GM12874 (cell line): ENCODE results near the gene MIEF2.

Experiments
- CTCF ChIP-seq: IDR thresholded peaks from 2 replicates; pipeline ENCODE4 v1.5.1; 2011; ENCODE audit warnings: low read depth, mild to moderate bottlenecking, control low read depth, low read length, moderate library complexity; ENCODE audit not compliant: insufficient read depth

Gene MIEF2

GRCh38 chr17:18258356-18259038 lies 2.0 kb upstream of the MIEF2 start, which contains the start of gene FLII:
TSS of gene FLII (minus strand) at chr17:18258738. CDS start at chr17:18258690, 48 bp downstream.
- no peak for TF ChIP-seq CTCF

- no peak for TF ChIP-seq CTCF
These were observed 686 bp upstream of the MIEF2 start for GRCh38 chr17:18259621-18260331.

- TF ChIP-seq CTCF, result no peak
These were observed 669 bp downstream of the MIEF2 start for GRCh38 chr17:18261146-18261515.

- TF ChIP-seq CTCF, result no peak
These were observed 1.2 kb downstream of the MIEF2 start for GRCh38 chr17:18261659-18262058.

GRCh38 chr17:18262111-18262510 lies 1.6 kb downstream of the MIEF2 start:
- TF ChIP-seq CTCF, result no peak

- TF ChIP-seq CTCF, result no peak
These were observed 2.2 kb downstream of the MIEF2 start for GRCh38 chr17:18262641-18263040.

GRCh38 chr17:18263885-18264682 lies 3.6 kb downstream of the MIEF2 start:
- TF ChIP-seq CTCF, result no peak
